HepG2 (cell line): ENCODE results near the gene MBLAC1. TPM values are rescaled to one million over a fixed set of nuclear protein-coding genes. Genes with fewer than 3 reads are reported as not detected.

Experiments used
- CEBPB ChIP-seq: IDR thresholded peaks from 2 replicates; pipeline ENCODE4 v1.6.1; 2011; ENCODE audit warnings: low read depth, low read length, improper control_type of control experiment, borderline replicate concordance
- GZF1 ChIP-seq: sonication (generic); formaldehyde crosslinking; IDR thresholded peaks from 2 replicates; pipeline ENCODE4 v1.5.1; 2020; ENCODE audit warnings: mild to moderate bottlenecking, missing genetic modification reagents
- HOMEZ ChIP-seq: IDR thresholded peaks from 2 replicates; pipeline ENCODE4 v1.6.1; 2016; ENCODE audit warnings: low read depth
- IRX3 ChIP-seq: sonication (generic); formaldehyde crosslinking; IDR thresholded peaks from 2 replicates; pipeline ENCODE4 v1.8.1; 2023; ENCODE audit warnings: mild to moderate bottlenecking, low read depth, missing genetic modification reagents, borderline replicate concordance
- KDM5A ChIP-seq: fragments of 200-600 bp; sonication (generic); IDR thresholded peaks from 2 replicates; pipeline ENCODE4 v1.7.0; 2018; ENCODE audit warnings: antibody characterized with exemption, mild to moderate bottlenecking, low read length, borderline replicate concordance
- KMT2A ChIP-seq: sonication (generic); formaldehyde crosslinking; IDR thresholded peaks from 2 replicates; pipeline ENCODE4 v1.4.0; 2020; ENCODE audit warnings: missing genetic modification reagents
- NFE2 ChIP-seq: sonication (generic); formaldehyde crosslinking; IDR thresholded peaks from 2 replicates; pipeline ENCODE4 v1.4.0; 2020; ENCODE audit warnings: missing genetic modification reagents
- NFRKB ChIP-seq: fragments of 450-650 bp; IDR thresholded peaks from 2 replicates; pipeline ENCODE4 v1.6.1; 2017
- PHF8 ChIP-seq: sonication (generic); formaldehyde crosslinking; IDR thresholded peaks from 2 replicates; pipeline ENCODE4 v1.5.0; 2020; ENCODE audit warnings: missing genetic modification reagents
- PRDM4 ChIP-seq: sonication (generic); formaldehyde crosslinking; IDR thresholded peaks from 2 replicates; pipeline ENCODE4 v1.9.0; 2021; ENCODE audit warnings: missing genetic modification reagents, borderline replicate concordance
- SYNCRIP ChIP-seq: fragments of 200-400 bp; formaldehyde crosslinking; IDR thresholded peaks from 2 replicates; pipeline ENCODE4 v1.6.1; 2018; ENCODE audit warnings: mild to moderate bottlenecking, low read depth, low read length; ENCODE audit not compliant: insufficient read depth
- TFE3 ChIP-seq: IDR thresholded peaks from 2 replicates; pipeline ENCODE4 v1.6.1; 2016
- THAP9 ChIP-seq: sonication (generic); formaldehyde crosslinking; IDR thresholded peaks from 2 replicates; pipeline ENCODE4; 2020; ENCODE audit warnings: missing genetic modification reagents, mild to moderate bottlenecking, borderline replicate concordance
- ZBTB2 ChIP-seq: sonication (generic); formaldehyde crosslinking; IDR thresholded peaks from 2 replicates; pipeline ENCODE4 v1.8.0; 2022; ENCODE audit warnings: low read depth, missing genetic modification reagents
- ZMYM3 ChIP-seq: sonication (generic); formaldehyde crosslinking; IDR thresholded peaks from 2 replicates; pipeline ENCODE4 v1.5.1; 2020; ENCODE audit warnings: mild to moderate bottlenecking, missing genetic modification reagents
- ZNF124 ChIP-seq: sonication (generic); formaldehyde crosslinking; IDR thresholded peaks from 2 replicates; pipeline ENCODE4 v1.4.0; 2020; ENCODE audit warnings: missing genetic modification reagents
- ZNF3 ChIP-seq: IDR thresholded peaks from 2 replicates; pipeline ENCODE4 v1.7.0; 2017; ENCODE audit warnings: inconsistent platforms
- ZNF362 ChIP-seq: sonication (generic); formaldehyde crosslinking; IDR thresholded peaks from 2 replicates; pipeline ENCODE4 v1.4.0; 2020; ENCODE audit warnings: missing genetic modification reagents, mild to moderate bottlenecking, borderline replicate concordance
- ZNF615 ChIP-seq: sonication (generic); formaldehyde crosslinking; IDR thresholded peaks from 2 replicates; pipeline ENCODE4 v1.5.0; 2020; ENCODE audit warnings: mild to moderate bottlenecking, missing genetic modification reagents, borderline replicate concordance
- ZNF720 ChIP-seq: sonication (generic); formaldehyde crosslinking; IDR thresholded peaks from 2 replicates; pipeline ENCODE4 v1.4.0; 2020; ENCODE audit warnings: missing genetic modification reagents
- polyA plus RNA-seq, 8 experiments: library from polyadenylated mRNA; depleted of rRNA in 3 of 8; stranded (reverse) in 7 of 8; unstranded in 1 of 8; fragments of >200 nt; fragmentation: Illumina TruSeq in 4 of 8; extraction: Trizol in 4 of 8; gene quantifications; 2 replicates each; pipeline versions ENCODE4 v1.2.1 to v1.2.3, GENCODE V29; 2011 to 2016; ENCODE audit warnings: low read depth in 4 of 8, missing spikeins in 1 of 8, mixed read lengths in 1 of 8; ENCODE audit not compliant: insufficient read depth in 1 of 8
- total RNA-seq, 5 experiments: library from RNA; depleted of rRNA; stranded (reverse); fragments of >200 nt; fragmentation: Illumina TruSeq; extraction: Trizol; gene quantifications; 2 replicates each; pipeline ENCODE4 v1.2.3, GENCODE V29; 2016; ENCODE audit warnings: low read depth in 1 of 5

Gene MBLAC1
- total and polyA plus RNA-seq, 2 of the 13 experiments (the other 11 are each of a cell fraction or from before 2014, with no cell fraction given), result 0.79 to 2.1 TPM

GRCh38 chr7:100122067-100122466 lies 4.7 kb upstream of the MBLAC1 start (continued):
- TF ChIP-seq ZBTB2 (CRISPR knock-in tag) (0 out of 2 replicates have a peak, but pooled peaks have one; percentile 35), KMT2A (CRISPR knock-in tag) (no peak), IRX3 (CRISPR knock-in tag) (no peak), TFE3 (no peak), HOMEZ (CRISPR knock-in tag) (no peak), ZMYM3 (CRISPR knock-in tag) (peak; percentile 42), CEBPB (peak; percentile 57; the same call in 1 of the 2 replicates), ZNF124 (CRISPR knock-in tag) (peak; percentile 29; the same call in 1 of the 2 replicates), PRDM4 (no peak), PHF8 (no peak), NFE2 (no peak), ZNF3 (CRISPR knock-in tag) (no peak), KDM5A (no peak), ZNF362 (peak; percentile 65; the same call in 1 of the 2 replicates), GZF1 (CRISPR knock-in tag) (no peak), ZNF720 (CRISPR knock-in tag) (no peak), NFRKB (no peak), ZNF615 (no peak), THAP9 (peak; percentile 73; the same call in 1 of the 2 replicates), SYNCRIP (no peak)
